GM21528 (cell line): ENCODE data around the gene PTPRN2.
"Not testable (repeated sequence)": the region's sequence is repeated elsewhere in the genome, so short reads cannot be mapped to it uniquely, and the experiment has no call there.

Experiments
- ATAC-seq: cut with Tn5 transposase; IDR thresholded peaks from one replicate; pipeline ENCODE4 v1.9.1; 2021; ENCODE audit warnings: mild to moderate bottlenecking, moderate library complexity; ENCODE audit not compliant: unreplicated experiment, low FRiP score

Gene PTPRN2

GRCh38 chr7:158430308-158431034 is 157.2 kb downstream of the PTPRN2 start:
- ATAC-seq, result no peak

- no peak for ATAC-seq
Observed at GRCh38 chr7:158428837-158429753, 158.5 kb downstream of the PTPRN2 start.

DNA sequence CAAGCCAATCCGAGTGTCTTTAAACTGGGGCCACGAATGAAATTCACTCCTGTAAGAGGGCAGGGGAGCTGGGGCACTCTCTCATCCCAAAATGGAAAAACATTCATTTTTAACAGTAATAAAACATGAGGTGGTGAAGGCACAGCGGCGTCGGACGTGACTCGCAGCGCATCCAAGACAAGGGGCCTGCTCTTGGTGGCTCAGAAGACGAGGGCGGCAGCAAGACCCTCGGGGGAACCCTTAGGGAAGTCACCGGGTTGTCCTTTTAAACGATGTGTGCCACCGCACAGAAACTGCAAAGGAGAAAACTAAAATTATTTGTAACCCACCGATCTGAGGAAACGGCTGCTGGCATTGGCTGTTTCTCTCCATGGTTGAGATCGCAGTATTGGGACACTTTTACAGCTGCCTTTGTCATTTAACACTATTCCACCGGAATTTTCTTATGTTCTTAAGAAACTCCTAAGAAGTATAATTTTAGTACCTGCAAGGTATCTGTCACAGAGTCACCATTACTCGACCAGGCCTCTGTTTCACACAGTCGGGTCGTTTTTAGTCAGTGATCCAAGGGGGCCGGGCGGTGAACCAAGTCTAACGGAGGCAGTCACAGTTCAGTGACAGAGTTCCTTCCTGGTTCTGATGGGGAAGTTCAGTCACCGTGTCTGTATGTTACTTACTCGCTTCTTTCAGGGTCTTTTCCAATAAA is 159.3 kb downstream of the PTPRN2 start:
- no peak for ATAC-seq

DNA sequence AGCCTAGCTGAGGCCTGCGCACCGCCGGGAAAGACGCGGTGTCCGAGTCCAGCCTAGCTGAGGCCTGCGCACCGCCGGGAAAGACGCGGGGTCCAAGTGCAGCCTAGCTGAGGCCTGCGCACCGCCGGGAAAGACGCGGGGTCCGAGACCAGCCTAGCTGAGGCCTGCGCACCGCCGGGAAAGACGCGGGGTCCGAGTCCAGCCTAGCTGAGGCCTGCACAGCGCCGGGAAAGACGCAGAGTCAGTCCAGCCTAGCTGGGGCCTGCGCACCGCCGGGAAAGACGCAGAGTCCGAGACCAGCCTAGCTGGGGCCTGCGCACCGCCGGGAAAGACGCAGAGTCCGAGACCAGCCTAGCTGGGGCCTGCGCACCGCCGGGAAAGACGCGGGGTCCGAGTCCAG is 161.9 kb downstream of the PTPRN2 start:
- not testable (repeated sequence) for ATAC-seq

- ATAC-seq, result no peak
Observed at GRCh38 chr7:158424531-158424930, 163.1 kb downstream of the PTPRN2 start.

- no peak for ATAC-seq
Observed at GRCh38 chr7:158424011-158424410, 163.6 kb downstream of the PTPRN2 start.

DNA sequence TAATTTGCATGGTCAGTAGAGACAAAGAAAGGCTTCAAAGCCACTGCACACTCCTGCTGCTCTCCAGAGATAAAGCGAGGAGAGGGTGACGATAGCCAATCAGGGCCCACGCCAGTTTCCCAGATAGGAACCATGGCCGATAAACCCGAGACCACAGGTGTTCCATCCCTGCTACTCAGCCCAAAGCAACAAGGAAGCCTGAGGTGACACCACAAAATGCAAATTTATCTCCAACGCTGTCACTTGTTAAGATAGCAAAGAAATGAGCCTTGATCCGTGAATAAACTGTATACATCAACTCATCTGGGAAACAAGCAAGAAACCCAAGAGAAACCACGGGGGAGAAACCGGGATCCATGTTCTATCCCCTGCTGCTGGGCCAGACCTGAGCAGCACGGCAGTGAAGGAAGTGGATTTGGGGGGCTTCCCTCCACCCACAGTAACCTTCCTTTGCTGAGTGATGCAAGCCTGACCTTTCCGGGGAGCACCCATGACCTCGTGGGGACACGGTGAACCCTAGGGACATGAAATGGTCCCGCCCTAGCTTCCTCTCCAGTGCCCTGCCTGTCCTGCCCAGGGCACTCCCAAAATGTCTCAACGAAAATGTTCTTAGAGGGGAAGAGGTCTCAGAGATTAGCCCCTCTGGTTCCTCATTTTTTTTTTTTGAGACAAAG is 164.6 kb downstream of the PTPRN2 start:
- ATAC-seq, result no peak

DNA sequence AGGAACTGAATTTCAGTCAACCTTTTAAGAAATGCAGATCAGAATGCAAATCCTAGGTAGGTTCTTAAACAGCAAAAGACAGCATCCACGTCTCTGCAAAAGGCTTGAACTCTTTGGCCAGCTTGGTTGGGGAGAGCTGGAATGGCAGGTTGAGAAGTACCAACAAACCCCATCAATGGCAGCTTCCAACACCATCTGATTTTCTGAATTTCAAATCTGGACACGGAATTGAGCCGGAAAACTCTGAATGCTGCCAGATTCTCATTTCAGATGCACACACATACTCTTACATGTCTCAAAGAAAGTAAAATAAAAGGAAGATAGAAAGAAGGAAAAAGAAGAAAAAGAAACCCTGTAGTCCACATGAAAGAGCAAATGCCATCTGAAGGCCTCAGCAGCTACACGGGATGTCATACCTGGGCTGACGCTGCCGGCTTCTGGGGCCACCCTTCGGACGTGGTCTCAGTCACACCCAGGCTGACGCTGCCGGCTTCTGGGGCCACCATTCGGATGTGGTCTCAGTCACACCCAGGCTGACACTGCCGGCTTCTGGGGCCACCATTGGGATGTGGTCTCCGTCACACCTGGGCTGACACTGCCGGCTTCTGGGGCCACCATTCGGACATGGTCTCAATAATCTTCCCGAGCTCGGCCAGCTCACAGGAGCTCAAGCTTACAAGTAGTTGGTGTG is 165.3 kb downstream of the PTPRN2 start:
- ATAC-seq, result no peak

GRCh38 chr7:158421361-158421760 is 166.3 kb downstream of the PTPRN2 start:
- no peak for ATAC-seq

DNA sequence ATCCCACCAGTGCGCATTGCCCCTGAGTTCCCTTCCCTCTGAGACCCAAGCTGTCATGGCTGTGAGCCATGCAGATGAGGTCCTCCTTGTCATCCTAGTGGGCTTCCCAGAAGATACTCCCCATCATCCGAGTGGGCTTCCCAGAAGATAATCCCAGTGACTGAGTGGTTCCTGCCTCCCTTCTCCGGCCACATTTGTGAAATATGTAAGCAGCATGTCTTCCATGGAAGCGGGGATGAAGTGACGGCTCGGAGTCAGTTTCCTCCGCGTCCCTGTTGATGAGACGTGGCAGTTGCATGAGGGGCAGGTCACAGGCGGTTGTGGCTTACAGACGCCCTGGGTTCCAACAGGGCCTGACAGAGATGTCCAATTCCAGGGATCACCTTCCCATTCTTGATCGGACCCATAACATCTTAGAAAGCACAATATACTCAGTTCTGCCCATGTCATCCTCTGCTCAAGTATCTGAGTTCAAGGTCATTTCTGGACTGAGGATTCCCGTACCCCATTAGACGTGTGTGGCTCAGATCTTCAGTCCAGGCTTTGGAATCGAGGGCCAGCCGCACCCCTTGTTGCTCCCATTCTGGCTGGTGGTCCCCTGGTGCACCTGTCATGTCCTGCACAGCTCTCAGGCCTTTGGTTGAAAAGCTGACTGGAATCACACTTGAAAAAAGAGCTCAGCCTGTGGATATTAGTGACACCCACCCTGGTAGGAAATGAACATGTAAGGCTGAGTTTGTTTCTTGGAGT is 166.9 kb downstream of the PTPRN2 start:
- no peak for ATAC-seq

DNA sequence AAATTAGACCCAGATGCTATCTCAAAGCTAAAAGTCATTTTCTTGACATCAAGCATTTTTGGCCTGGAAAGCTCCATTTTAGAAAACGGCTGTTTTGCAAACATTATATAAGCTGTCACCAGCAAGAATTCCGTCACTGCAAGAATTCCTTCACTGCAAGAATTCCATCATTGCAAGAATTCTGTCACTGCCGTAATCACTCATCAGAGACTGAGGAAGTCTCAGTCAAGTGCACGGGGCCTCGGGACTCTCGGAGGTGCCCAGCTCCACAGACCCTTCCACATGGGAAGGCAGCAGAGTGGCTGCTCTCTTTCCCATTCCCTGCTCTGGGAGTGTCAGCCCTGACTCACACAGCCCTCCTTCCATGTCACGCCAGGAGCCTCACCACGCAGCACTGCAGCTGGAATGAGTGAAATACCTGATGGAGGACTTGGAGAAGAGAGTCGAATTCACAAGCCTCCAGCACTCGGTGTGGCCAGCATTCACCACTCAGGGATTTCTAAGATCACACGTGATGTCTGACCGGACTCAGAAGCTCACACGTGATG is 168.3 kb downstream of the PTPRN2 start:
- no peak for ATAC-seq

- not testable (repeated sequence) for ATAC-seq
Observed at GRCh38 chr7:158418395-158418794, 169.2 kb downstream of the PTPRN2 start.

DNA sequence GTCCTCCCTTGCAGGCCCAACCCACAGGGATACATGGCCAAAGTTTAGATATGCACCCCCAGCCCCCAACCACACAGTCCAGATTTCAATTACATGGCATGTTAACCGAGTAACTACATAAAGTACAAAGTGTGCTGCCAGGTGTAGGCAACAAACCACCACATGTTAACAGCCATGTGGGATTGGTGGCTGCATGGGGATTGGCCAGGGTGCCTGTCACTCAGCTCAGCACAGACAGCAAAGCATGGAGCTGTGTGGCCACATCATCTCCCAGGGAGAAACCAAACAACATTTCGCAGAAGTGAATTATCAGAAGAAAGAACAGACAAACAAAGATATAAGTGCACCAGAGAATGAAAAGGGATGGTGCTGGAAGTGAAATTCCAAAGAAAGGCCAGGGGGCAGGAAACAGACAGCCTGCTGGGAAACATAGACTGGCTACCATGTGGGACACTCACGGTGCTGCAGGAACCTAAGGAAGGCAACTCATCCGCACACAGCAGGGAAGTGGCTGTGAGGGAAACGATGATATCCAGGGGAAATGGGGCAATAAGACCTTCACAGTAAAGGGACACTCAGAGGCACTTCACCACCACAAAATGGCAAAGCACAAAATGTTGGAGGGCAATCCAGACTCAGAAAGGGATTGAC is 171.2 kb downstream of the PTPRN2 start:
- ATAC-seq, result no peak

- ATAC-seq, result no peak
Observed at GRCh38 chr7:158415316-158415715, 172.3 kb downstream of the PTPRN2 start.

DNA sequence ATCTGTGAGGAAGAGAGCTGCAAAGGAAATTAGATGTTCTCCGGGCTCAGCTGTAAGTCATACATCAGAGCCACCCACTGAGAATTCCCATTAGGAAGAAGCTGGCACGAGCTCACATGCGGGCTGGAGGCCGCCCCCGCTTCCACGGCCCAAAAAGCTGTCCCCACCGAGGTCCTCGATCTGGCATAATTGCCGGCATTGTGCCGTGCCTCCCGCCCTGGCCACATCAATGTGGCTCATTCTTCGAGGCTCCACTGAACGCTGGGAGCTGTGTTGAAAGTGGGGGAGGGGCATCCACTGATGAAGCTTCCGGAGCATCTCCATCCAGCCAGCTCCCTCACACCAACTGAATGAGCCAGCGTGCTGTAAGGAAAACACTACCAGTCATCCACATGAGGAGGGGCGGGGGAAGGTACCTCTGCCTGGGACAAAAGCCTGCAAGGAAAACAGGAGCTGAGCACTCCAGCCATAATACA is 173.1 kb downstream of the PTPRN2 start:
- ATAC-seq, result no peak

- ATAC-seq, result no peak
Observed at GRCh38 chr7:158414002-158414401, 173.6 kb downstream of the PTPRN2 start.

DNA sequence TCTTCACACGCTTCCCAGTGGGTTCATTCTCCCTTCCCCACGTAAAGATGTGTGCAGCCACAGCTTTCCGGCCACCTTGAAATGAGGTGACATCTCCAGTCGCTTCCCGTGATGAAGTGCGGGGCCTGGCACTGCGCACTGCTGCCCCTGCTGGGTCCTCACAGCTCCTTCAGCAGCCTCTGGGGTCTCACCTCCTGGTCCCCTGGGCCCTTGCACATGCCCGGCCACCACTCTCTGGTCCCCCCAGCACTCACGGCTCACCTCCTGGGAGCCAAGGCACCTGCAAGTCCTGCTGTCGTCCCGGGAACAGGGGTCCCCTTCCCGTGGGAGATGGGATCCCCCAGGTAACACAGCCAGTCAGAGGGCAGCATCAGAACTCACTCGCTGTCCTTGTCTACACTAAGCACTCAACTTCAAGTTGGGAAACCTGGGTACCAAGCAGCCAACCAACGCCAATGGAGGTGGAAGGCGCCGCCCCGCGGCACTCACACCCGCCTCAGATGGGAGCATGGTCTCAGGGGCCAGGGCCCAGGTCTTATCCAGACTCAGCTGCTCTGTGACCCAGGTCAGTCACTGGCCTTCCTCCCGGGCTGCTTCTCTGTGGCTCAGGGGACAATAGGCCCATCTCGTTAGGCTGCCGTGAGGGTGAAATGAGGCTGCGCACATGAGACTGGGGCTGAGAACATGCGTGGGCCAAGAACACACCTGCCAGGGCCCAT is 176.2 kb downstream of the PTPRN2 start:
- no peak for ATAC-seq

DNA sequence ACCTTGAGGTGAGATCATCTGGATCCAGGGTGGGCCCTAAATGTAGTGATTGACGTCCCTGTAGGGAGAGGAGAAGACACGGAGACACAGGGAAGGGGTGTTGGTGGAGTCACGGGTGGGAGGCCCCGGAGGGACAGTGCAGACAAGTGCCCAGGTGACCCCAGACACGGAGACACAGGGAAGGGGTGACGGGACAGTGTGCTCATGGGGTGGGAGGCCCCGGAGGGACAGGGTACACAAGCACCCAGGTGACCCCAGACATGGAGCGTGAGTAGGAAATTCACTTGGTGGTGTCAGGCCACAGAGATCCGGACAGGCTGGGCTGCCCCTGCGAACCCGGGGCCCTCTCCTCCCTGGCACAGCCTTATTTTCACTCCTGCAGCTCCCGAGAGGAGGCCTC is 176.9 kb downstream of the PTPRN2 start:
- no peak for ATAC-seq
